SJSA1 (cell line): ENCODE data around the gene IRGC. TPM values are rescaled to one million over a fixed set of nuclear protein-coding genes. Genes with fewer than 3 reads are reported as not detected.
"Not testable (repeated sequence)": the region's sequence is repeated elsewhere in the genome, so short reads cannot be mapped to it uniquely, and the experiment has no call there.

Source experiments
- DNase-seq, 2 experiments: peaks; one replicate each; pipeline ENCODE4 v3.0.0-alpha.2; 2015 to 2020; ENCODE audit warnings: low spot score in 2 of 2, low read depth in 1 of 2
- H3K27ac ChIP-seq: fragments of 250-450 bp; sonication (Bioruptor Pico); 2 replicates; pipeline ENCODE4 v1.5.1; 2020; ENCODE audit warnings: mild to moderate bottlenecking, moderate library complexity
- H3K27me3 ChIP-seq: fragments of 250-450 bp; sonication (Bioruptor Pico); replicated peaks from 2 replicates; pipeline ENCODE4 v1.5.1; 2020; ENCODE audit warnings: mild to moderate bottlenecking, moderate library complexity
- H3K36me3 ChIP-seq: fragments of 250-450 bp; sonication (Bioruptor Pico); 2 replicates; pipeline ENCODE4 v1.5.1; 2020; ENCODE audit warnings: mild to moderate bottlenecking
- H3K4me1 ChIP-seq: fragments of 250-450 bp; sonication (Bioruptor Pico); replicated peaks from 2 replicates; pipeline ENCODE4 v1.6.1; 2021; ENCODE audit warnings: mild to moderate bottlenecking
- H3K4me3 ChIP-seq: fragments of 250-450 bp; sonication (Bioruptor Pico); 2 replicates; pipeline ENCODE4 v1.5.1; 2020; ENCODE audit warnings: mild to moderate bottlenecking
- H3K9me3 ChIP-seq: fragments of 250-450 bp; sonication (Bioruptor Pico); replicated peaks from 2 replicates; pipeline ENCODE4 v1.5.1; 2020; ENCODE audit warnings: mild to moderate bottlenecking
- total RNA-seq: library from RNA; depleted of rRNA; stranded (reverse); fragments of >200 nt; shearing (Covaris generic); gene quantifications from 2 replicates; pipeline ENCODE4 v1.2.3, GENCODE V29; 2014

The IRGC gene
- total RNA-seq, 1 experiment from 2014 or later, result not detected

DNA sequence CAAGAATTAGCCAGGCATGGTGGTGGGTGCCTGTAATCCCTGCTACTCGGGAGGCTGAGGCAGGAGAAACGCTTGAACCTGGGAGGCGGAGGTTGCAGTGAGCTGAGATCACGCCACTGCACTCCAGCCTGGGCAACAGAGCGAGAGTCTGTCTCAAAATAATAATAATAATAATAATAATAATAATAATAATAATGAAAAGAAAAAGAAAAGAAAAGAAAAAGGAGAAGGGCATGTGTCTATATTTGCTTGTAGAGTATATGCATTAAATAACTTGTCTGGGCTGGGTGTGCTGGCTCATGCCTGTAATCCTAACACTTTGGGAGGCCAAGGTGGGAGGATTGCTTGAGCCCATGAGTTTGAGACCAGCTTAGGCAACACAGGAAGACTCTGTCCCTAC, 33.6 kb upstream of the IRGC start:
- not testable (repeated sequence) for H3K36me3 ChIP-seq, H3K9me3 ChIP-seq, H3K4me3 ChIP-seq, DNase-seq, H3K4me1 ChIP-seq, H3K27ac ChIP-seq, H3K27me3 ChIP-seq

DNA sequence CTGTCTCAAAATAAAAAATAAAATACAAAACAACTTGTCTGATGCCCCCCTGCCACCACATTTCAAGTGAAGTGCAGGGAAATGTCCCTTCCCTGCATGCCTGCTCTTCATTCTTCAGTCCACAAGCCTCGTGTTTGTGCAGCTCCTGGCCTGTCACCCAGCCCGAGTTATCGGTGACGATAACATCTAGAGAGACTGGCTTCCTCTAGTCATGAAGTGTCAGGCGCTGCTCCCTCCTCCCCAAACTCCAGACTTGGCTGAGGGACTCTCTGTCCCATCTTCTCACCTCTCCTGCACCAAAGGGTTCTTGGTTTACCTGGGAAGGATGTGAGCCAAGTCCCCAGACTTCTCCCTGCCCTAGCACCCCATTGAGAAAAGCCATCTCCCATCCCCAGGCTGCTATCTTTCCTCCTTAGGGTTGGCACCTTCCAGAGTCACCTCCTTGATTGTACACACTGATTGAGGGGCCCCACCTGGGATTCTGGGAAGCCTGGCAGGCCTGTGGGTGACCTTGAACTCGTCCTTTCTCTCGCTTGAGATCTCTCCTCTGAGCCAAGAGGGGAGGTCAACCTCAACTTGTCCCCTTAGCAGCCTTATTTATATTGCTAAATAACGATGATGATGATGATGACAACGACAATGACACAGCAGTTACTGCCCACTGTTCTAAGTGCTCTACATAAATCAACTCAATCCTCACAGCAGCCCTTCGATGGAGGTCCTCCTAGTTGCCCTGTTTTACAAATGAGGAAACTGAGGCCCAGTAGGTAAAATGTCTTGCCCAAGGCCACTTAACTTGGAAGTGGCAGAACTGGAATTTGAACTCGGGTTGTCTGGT, 32.8 kb upstream of the IRGC start:
- Histone ChIP-seq H3K36me3 (no peaks in the 10 kb centered on the region), H3K9me3 (no peaks in the 10 kb centered on the region), H3K27me3 (no peaks in the 10 kb centered on the region), H3K4me1 (peaks cover 17% of the 10 kb centered on the region), H3K27ac (no peak overlapping the region), H3K4me3 (no peak overlapping the region)
- DNase-seq, result no peak

DNA sequence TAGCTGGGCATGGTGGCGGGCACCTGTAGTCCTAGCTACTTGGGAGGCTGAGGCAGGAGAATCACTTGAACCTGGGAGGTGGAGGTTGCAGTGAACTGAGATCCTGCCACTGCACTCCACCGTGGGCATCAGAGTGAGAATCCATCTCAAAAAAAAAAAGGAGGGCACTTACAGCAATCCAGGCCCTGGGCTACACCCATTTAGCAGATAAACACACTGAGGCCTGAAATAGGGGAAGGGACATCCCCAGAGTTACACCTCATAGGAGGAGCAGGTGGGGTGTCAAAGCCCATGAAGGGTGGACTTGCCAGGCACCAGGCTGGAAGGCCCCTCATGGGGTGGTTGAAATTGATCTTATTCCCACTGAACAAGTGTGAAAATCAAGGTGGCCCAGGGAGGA, 32.0 kb upstream of the IRGC start:
- Histone ChIP-seq H3K4me3 (no peak overlapping the region), H3K4me1 (peaks cover 20% of the 10 kb centered on the region), H3K36me3 (no peaks in the 10 kb centered on the region), H3K27ac (no peak overlapping the region), H3K9me3 (no peaks in the 10 kb centered on the region), H3K27me3 (no peaks in the 10 kb centered on the region)
- DNase-seq, result no peak

DNA sequence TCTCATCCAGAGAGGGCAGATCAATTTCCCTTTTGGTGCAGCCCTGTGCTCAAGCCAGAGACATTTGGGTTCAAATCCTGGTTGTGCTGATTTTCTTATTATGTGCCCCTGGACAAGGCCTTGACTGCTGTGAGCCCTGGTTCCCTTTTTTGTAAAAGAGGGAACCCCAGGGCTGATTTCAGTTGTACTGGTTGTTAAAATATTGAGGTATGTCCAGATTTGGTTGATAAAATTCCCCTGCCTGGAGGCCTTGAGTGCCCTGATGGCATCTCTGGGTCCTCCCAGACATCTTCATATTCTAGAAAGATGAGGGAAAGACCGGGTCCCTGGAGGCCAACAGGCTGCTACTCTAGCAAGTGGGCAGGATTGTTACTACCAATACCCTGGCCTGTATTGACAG, 31.6 kb upstream of the IRGC start:
- Histone ChIP-seq H3K27me3 (no peaks in the 10 kb centered on the region), H3K36me3 (no peaks in the 10 kb centered on the region), H3K9me3 (no peaks in the 10 kb centered on the region), H3K4me1 (peaks cover 20% of the 10 kb centered on the region), H3K27ac (no peak overlapping the region), H3K4me3 (no peak overlapping the region)
- DNase-seq, result no peak

DNA sequence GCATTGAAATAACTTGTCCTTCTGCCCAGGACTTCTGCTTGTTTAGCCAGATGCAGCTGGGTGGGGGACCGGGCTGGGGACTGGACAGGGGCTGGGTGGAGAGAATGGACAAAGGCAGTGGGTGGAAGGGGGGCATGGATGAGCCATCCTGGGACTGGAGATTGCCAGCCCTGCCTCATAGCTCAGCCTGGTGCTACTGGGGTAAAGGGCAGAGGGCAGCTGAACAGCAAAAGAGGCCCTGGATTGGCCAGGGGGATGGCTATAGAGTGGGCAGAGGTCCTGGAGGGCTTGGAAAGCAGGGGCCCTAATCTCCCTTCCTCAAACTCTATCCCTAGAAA, 28.2 kb upstream of the IRGC start:
- Histone ChIP-seq H3K36me3 (no peaks in the 10 kb centered on the region), H3K27ac (0 out of 2 replicates have a peak overlapping the region, but pooled peaks have one; percentile 17), H3K9me3 (peaks cover 13% of the 10 kb centered on the region), H3K4me3 (no peak overlapping the region), H3K27me3 (no peaks in the 10 kb centered on the region), H3K4me1 (peaks cover 20% of the 10 kb centered on the region)
- DNase-seq, result peak in 1 of 2 experiments; percentile 52

DNA sequence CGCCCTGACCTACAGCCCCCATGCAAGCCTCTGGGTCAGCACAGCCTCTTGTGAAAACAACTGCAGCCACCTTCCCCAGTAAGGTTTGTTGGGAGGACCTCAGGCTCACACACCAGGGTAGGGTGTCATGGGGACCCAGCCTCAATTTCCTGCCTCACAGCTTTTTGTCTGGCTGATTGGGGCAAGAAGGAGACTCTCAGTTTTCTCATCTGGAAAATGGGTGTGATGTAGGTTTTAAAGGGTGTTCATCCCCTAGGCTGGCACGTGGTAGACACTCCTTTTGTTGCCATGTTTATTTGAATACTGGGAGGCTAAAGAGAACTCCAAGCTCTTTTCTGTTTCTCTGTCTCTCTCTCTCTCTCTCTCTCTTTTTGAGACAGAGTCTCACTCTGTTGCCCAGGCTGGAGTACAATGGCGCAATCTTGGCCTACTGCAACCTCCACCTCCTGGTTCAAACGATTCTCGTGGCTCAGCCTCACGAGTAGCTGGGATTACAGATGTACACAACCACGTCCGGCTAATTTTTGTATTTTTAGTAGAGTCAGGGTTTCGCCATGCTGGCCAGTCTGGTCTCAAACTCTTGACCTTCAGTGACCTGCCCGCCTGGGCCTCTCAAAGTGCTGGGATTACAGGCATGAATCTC, 27.7 kb upstream of the IRGC start:
- H3K27ac ChIP-seq, result no peak overlapping the region
- DNase-seq, result no peak
- peaks cover 13% of the 10 kb centered on the region for H3K9me3 ChIP-seq

DNA sequence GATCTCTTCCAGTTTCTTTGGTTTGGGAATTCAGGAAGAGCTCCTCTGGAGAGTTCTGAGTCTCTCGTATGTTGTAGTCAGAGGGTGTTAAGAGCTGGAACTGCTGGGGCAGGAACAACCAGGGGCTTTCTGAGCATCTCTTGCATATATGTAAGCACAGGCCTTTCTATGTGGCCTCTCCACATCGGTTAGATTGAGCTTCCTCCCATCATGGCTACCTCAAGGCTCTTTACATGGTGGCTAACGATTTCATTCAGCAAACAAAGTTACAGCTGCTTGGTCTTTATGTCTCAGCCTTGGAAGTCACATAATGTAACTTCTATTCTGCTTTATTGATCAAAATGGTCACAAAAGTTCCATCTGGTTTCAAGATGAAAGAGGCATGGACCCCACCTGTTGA, 25.4 kb upstream of the IRGC start:
- H3K9me3 ChIP-seq, result peaks cover 13% of the 10 kb centered on the region
- H3K36me3 ChIP-seq, result no peaks in the 10 kb centered on the region
- no peak overlapping the region for H3K27ac ChIP-seq
- H3K27me3 ChIP-seq, result no peaks in the 10 kb centered on the region; the same call in 1 of the 2 replicates
- no peak for DNase-seq
- no peak overlapping the region for H3K4me3 ChIP-seq
- peaks cover 20% of the 10 kb centered on the region for H3K4me1 ChIP-seq

More for the DNA sequence above, 27.7 kb upstream of the IRGC start:
- Histone ChIP-seq H3K36me3 (no peaks in the 10 kb centered on the region), H3K4me1 (peaks cover 20% of the 10 kb centered on the region), H3K27me3 (no peaks in the 10 kb centered on the region), H3K4me3 (no peak overlapping the region)

DNA sequence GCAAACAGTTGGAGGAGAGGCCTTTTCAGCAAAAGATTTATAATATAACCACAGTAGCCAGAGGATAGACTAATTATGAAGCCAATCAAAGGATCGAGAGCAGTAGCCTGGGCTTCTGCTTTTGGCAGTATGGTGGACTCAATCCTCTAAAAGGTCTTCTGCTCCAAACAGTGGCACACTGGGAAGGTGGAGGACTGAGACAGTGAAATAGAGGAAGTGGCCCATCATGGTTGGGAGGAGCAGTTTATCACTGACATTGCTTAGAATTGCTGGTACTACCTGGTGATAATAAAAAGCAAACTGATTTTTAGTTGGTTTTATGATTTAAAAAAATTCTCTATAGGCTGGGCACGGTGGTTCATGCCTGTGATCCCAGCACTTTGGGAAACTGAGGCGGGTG, 25.0 kb upstream of the IRGC start:
- Histone ChIP-seq H3K9me3 (peaks cover 13% of the 10 kb centered on the region), H3K4me3 (no peak overlapping the region), H3K27me3 (no peaks in the 10 kb centered on the region; the same call in 1 of the 2 replicates), H3K36me3 (no peaks in the 10 kb centered on the region), H3K4me1 (peaks cover 20% of the 10 kb centered on the region), H3K27ac (no peak overlapping the region)
- DNase-seq, result no peak

DNA sequence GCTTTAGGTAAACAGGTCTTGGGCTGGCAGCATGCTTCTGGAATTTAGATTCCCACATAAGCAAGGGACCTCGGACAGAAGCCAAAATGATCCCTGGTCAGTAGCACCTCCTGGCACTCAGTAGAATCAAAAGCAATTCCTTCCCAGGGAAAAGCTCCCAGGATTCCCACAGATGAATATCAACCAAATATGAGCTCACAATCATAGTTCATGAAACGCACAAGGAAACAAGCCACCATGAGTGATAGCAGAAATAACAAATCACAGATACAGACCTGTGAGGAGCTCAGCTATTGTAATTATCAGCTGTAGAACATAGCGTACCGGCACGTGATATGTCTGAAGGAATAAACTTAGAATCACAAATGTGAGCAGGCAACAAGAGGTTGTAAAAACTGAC, 24.1 kb upstream of the IRGC start:
- Histone ChIP-seq H3K27me3 (no peaks in the 10 kb centered on the region; the same call in 1 of the 2 replicates), H3K4me3 (no peak overlapping the region), H3K27ac (no peak overlapping the region), H3K36me3 (no peaks in the 10 kb centered on the region), H3K4me1 (peaks cover 15% of the 10 kb centered on the region), H3K9me3 (peaks cover 13% of the 10 kb centered on the region)
- no peak for DNase-seq

DNA sequence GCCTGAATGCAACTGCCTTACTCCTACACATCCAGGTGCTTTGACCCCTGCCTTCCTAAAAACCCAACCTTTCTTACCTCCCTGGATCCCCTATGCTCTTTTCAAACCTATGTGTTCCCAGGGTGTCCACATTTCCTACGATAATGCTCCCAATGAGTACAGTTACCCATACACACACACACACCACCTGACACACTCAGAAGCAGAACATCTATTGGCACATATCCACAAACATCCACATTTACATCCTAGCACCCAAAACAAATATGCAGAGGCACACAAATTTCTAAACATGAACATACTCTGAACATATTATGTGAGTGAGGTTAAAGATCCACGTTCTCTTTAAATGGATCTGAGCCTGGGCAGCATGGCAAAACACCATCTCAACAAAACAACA, 23.5 kb upstream of the IRGC start:
- H3K4me3 ChIP-seq, result no peak overlapping the region
- no peak overlapping the region for H3K27ac ChIP-seq
- DNase-seq, result no peak
- peaks cover 13% of the 10 kb centered on the region for H3K9me3 ChIP-seq
- peaks cover 10% of the 10 kb centered on the region for H3K4me1 ChIP-seq
- no peaks in the 10 kb centered on the region; the same call in 1 of the 2 replicates for H3K27me3 ChIP-seq
- no peaks in the 10 kb centered on the region for H3K36me3 ChIP-seq

DNA sequence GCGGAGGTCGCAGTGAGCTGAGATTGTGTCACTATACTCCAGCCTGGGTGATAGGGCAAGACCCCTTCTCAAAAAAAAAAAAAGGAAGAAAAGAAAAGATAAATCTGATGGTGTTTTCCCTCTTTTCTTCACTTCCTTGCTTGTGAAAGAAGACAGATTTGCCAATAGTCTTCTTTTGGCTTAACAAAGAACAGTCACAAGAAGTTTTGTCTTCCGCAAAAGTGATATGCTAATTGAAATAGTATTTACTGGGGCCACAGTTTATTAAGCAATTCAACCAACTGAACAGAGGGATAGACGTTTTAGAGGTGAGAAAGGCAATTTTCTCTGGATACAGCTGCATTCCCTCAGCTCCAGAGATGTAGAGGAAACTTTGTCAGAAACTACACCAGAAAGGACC, 23.0 kb upstream of the IRGC start:
- Histone ChIP-seq H3K36me3 (no peaks in the 10 kb centered on the region), H3K27ac (no peak overlapping the region), H3K9me3 (peaks cover 13% of the 10 kb centered on the region), H3K4me1 (peaks cover 5% of the 10 kb centered on the region), H3K4me3 (no peak overlapping the region), H3K27me3 (no peaks in the 10 kb centered on the region; the same call in 1 of the 2 replicates)
- no peak for DNase-seq

DNA sequence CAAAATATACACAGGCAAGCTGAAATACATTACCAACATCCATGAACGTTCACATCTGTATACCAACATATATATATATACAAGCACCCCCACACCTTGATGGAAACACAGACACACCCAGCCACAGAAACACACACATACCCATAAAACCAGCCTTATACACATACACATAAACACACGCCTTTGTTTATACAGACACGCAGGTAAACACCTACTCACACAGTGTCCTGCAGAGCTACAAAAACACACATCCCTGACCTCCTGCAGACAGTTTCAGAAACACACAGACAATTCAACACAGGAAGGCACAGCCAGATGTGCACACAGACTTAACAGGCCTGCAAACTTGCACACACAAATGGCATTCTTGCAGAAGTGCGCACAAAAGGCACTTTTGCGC, 21.3 kb upstream of the IRGC start:
- H3K4me3 ChIP-seq, result no peak overlapping the region
- H3K27me3 ChIP-seq, result no peaks in the 10 kb centered on the region; the same call in 1 of the 2 replicates
- H3K36me3 ChIP-seq, result no peaks in the 10 kb centered on the region
- peaks cover 13% of the 10 kb centered on the region for H3K9me3 ChIP-seq
- no peak overlapping the region for H3K27ac ChIP-seq
- DNase-seq, result no peak
- H3K4me1 ChIP-seq, result no peaks in the 10 kb centered on the region

DNA sequence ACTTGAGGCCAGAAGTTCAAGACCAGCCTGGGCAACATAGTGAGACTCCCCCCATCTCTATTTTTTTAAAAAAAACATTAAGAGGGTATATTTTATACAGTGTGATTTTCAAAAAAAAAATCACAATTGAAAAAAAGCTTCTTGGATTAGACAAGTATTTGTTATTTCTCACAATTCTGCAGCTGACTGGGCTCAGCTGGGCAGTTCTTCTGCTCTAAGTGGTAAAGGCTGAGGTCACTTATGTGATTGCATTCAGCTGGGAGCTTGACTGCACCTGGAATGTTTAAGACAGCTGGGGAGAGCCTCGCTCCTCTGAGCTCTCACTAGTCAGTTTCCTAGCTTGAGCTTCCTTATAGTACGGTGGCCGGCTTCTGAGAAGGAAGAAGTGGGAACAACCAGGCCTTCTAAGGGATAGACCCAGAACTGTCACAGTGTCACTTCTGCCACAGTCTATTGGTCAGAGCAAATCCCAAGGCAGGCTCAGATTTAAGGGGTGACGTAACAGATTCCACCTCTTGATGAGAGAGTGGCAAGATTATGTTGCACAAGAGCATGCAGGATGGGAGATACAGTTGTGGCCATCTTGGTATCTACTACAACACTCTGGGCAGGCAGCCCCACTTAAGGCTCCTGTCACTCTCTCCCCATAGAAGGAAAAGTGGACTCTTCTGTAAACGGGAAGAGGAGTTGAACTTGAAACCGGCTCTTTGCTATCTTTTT, 19.7 kb upstream of the IRGC start:
- peaks cover 12% of the 10 kb centered on the region for H3K4me1 ChIP-seq
- no peak for DNase-seq
- no peaks in the 10 kb centered on the region; the same call in 1 of the 2 replicates for H3K27me3 ChIP-seq

DNA sequence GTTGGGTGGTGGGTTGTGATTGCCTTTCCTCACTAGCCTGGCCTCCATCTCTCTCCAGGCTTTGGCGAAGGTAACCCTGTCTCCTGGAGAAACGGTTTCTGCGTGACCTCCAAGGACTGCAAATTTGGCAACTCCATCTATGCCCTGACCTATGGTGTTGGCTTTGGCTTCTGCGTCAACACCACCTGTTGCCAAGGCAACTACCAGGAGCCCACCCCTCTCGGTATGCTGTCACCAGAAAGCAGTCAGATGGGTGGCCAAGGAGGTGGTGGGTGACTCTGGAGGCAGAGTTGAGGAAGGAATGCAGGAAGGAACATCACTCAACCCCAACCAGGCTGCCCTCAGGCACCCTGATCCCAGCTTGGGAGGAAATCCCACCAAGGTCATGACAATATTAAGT, 18.6 kb upstream of the IRGC start:
- no peaks in the 10 kb centered on the region; the same call in 1 of the 2 replicates for H3K9me3 ChIP-seq
- H3K27ac ChIP-seq, result no peak overlapping the region
- peaks cover 18% of the 10 kb centered on the region for H3K4me1 ChIP-seq
- no peaks in the 10 kb centered on the region; the same call in 1 of the 2 replicates for H3K27me3 ChIP-seq
- no peak overlapping the region for H3K4me3 ChIP-seq
- DNase-seq, result no peak
- H3K36me3 ChIP-seq, result no peaks in the 10 kb centered on the region

More for the DNA sequence above, 19.7 kb upstream of the IRGC start:
- no peaks in the 10 kb centered on the region for H3K36me3 ChIP-seq
- H3K4me3 ChIP-seq, result no peak overlapping the region
- no peak overlapping the region for H3K27ac ChIP-seq
- peaks cover 10% of the 10 kb centered on the region for H3K9me3 ChIP-seq
